ENCODE measurements around the gene SHB. TPM values are rescaled to one million over a fixed set of nuclear protein-coding genes. Genes with fewer than 3 reads are reported as not detected.

SHB gene
- polyA plus RNA-seq, 2 of the 4 experiments (the other 2 are of a cell fraction): 15.4 to 22.0 TPM

GRCh38 chr9:37953206-37953774, 115.7 kb downstream of the SHB start:
- 88% methylated on average over 2 of the region's 5 CpGs for WGBS (ENCODE audit: missing lambda C conversion rate)
- Histone ChIP-seq H3K4me1 (peaks cover 66% of the 10 kb centered on the region), H3K9me3 (no peaks in the 10 kb centered on the region), H3K4me2 (peak overlapping the region; percentile 69), H3K4me3 (no peak overlapping the region), H3K27ac (peak overlapping the region; percentile 81 to 91)
- ATAC-seq (peak in 1 of 2 experiments; percentile 36; a peak in 3 of 6 replicates), FAIRE-seq (no peak), DNase-seq (ENCODE audit: low read depth in 1 of 2, low spot score in 1 of 2) (no peak)
- ChIA-PET CTCF (no interaction called here), POLR2A (no interaction called here)
- TF ChIP-seq CHD2 (IDR thresholded peaks at IDR 0.05; ENCODE audit: low read length, partially characterized antibody): no peak
- TF ChIP-seq, protein P1, sequence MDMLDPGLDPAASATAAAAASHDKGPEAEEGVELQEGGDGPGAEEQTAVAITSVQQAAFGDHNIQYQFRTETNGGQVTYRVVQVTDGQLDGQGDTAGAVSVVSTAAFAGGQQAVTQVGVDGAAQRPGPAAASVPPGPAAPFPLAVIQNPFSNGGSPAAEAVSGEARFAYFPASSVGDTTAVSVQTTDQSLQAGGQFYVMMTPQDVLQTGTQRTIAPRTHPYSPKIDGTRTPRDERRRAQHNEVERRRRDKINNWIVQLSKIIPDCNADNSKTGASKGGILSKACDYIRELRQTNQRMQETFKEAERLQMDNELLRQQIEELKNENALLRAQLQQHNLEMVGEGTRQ (IDR thresholded peaks at IDR 0.05): 0 out of 2 replicates have a peak, but pooled peaks have one; percentile 3

GRCh38 chr9:37952731-37953130, 116.3 kb downstream of the SHB start:
- 53% methylated on average over 6 of the region's 6 CpGs for WGBS (ENCODE audit: missing lambda C conversion rate)
- DNase-seq (ENCODE audit: low read depth in 1 of 2, low spot score in 1 of 2): peak; percentile 69 to 77
- Histone ChIP-seq H3K4me3 (no peak overlapping the region), H3K27ac (peak overlapping the region; percentile 81 to 91), H3K4me1 (peaks cover 65% of the 10 kb centered on the region), H3K9me3 (no peaks in the 10 kb centered on the region), H3K4me2 (peak overlapping the region; percentile 69)
- TF ChIP-seq EP300 (IDR thresholded peaks at IDR 0.05) (no peak), JUNB (IDR thresholded peaks at IDR 0.05) (0 out of 2 replicates have a peak, but pooled peaks have one; percentile 27), BHLHE40 (IDR thresholded peaks at IDR 0.05; ENCODE audit: low read depth, low read length) (no peak), CHD4 (IDR thresholded peaks at IDR 0.05; ENCODE audit: borderline replicate concordance) (no peak), MYC (IDR thresholded peaks at IDR 0.05; ENCODE audit: borderline replicate concordance, low read length) (no peak), KDM1A (IDR thresholded peaks at IDR 0.05; ENCODE audit: low read depth) (no peak), ZSCAN20 (CRISPR knock-in tag; IDR thresholded peaks at IDR 0.05) (no peak), TP53 (CRISPR knock-in tag; IDR thresholded peaks at IDR 0.05) (no peak), FOSL2 (IDR thresholded peaks at IDR 0.05) (0 out of 2 replicates have a peak, but pooled peaks have one; percentile 31), FOSL2 (CRISPR knock-in tag; IDR thresholded peaks at IDR 0.05) (peak; percentile 56), RNF2 (IDR thresholded peaks at IDR 0.05; ENCODE audit: borderline replicate concordance, low read depth) (no peak), NFE2L2 (conservative IDR thresholded peaks at IDR 0.05; ENCODE audit: low read length) (no peak), CHD2 (IDR thresholded peaks at IDR 0.05; ENCODE audit: low read length, partially characterized antibody) (no peak)
- POLR2A ChIA-PET: interaction anchor here (0.6 kb wide), 1 partner anchor 468 kb away, joined by 9 read pairs; no protein-coding TSS in a partner anchor
- no peak for FAIRE-seq
- ATAC-seq: peak; percentile 61 to 68
- CTCF ChIA-PET: no interaction called here

GRCh38 chr9:37951671-37952449, 117.2 kb downstream of the SHB start:
- peaks cover 67% of the 10 kb centered on the region for H3K4me1 ChIP-seq
- POLR2A ChIA-PET: interaction anchor here (0.6 kb wide), 1 partner anchor 467 kb away, joined by 9 read pairs; no protein-coding TSS in a partner anchor
- H3K4me2 ChIP-seq: peak overlapping the region; percentile 69; the same call in 2 of the 3 replicates
- DNase-seq (ENCODE audit: low read depth in 1 of 2, low spot score in 1 of 2): peak; percentile 32 to 51
- H3K9me3 ChIP-seq: no peaks in the 10 kb centered on the region
- H3K27ac ChIP-seq: peak overlapping the region; percentile 81 to 91
- H3K4me3 ChIP-seq: no peak overlapping the region
- ATAC-seq: peak in 1 of 2 experiments; percentile 10; a peak in 2 of 6 replicates
- CTCF ChIA-PET: interaction anchor here (0.8 to 1.4 kb wide), 4 partner anchors 18 to 117 kb away, joined by 3 to 5 read pairs (median 4); no protein-coding TSS in a partner anchor
- TF ChIP-seq MAX (IDR thresholded peaks at IDR 0.05) (peak; percentile 32), KDM1A (IDR thresholded peaks at IDR 0.05; ENCODE audit: low read depth) (peak; percentile 87; the same call in 1 of the 2 replicates), GATA3 (IDR thresholded peaks at IDR 0.05; ENCODE audit: borderline replicate concordance) (0 out of 2 replicates have a peak, but pooled peaks have one; percentile 32), CBX8 (IDR thresholded peaks at IDR 0.05) (no peak)
- WGBS (ENCODE audit: missing lambda C conversion rate): 61% methylated on average over 12 of the region's 12 CpGs
- FAIRE-seq: no peak

DNA sequence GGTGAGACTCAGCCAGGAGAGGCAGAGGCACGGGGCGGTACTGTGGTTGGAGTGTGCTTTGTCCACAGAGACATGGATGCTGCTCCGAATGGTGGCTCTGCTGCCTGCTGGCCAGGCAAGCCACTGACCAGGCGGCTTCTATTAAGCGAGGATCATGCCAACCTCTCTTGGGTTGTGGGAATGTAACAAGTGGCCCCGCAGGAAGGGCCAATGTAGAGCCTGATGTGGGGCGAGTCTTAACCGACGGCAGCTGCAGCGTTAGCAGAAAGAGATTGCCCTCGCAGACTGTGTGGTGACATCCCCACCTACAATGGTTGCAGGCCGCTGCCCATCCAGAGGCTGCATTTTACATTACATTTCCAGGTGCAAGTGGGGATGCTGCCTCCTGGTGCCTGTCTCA, 118.5 kb downstream of the SHB start:
- CTCF ChIA-PET: interaction anchor here (0.8 to 1.5 kb wide), 7 partner anchors 10 to 118 kb away, joined by 3 to 6 read pairs (median 4); no protein-coding TSS in a partner anchor
- no peak for ATAC-seq
- H3K4me3 ChIP-seq: no peak overlapping the region
- POLR2A ChIA-PET: no interaction called here
- TF ChIP-seq NPAS2 (CRISPR knock-in tag; IDR thresholded peaks at IDR 0.05; ENCODE audit: borderline replicate concordance) (no peak), MAZ (IDR thresholded peaks at IDR 0.05; ENCODE audit: borderline replicate concordance, low read depth, low read length) (no peak)
- H3K9me3 ChIP-seq: no peaks in the 10 kb centered on the region
- H3K27ac ChIP-seq: peak overlapping the region in 1 of 2 experiments; percentile 91; a peak in 4 of 6 replicates
- FAIRE-seq: no peak
- 94% methylated on average over 12 of the region's 12 CpGs for WGBS (ENCODE audit: missing lambda C conversion rate)
- H3K4me2 ChIP-seq: no peak overlapping the region
- DNase-seq (ENCODE audit: low read depth in 1 of 2, low spot score in 1 of 2): no peak
- peaks cover 73% of the 10 kb centered on the region for H3K4me1 ChIP-seq

Measured in A549 (cell line).